Stimulated activated CD8-positive, alpha-beta memory T cell treated with anti-CD3 and anti-CD28 coated beads, Interleukin-12 subunit alpha, Interleukin-12 subunit beta, amount 100 ng/mL, for 1 hour (primary cell): ENCODE data around the gene SRGAP1.

Experiments
- DNase-seq: peaks from one replicate; pipeline ENCODE4 v3.0.0-alpha.2; 2020; ENCODE audit warnings: low read depth

Gene SRGAP1

DNA sequence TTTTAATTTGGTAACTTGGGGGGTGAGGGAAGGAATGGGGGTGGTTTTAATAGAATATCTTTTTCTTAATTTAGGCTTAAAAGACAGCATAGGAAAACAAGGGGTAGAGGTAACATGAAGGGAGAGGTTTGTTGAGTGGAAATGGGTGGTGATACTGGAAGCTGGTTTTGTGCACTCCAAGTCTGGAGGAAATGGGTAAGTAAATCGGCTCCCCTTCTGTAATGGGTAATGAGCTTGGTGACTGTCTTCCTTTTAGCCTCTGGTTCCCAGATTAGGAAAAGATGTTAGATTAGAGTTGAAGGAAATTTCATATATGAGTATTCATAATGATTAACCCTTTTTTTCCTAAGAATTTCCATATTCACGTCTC is 122.1 kb downstream of the SRGAP1 start:
- no peak for DNase-seq

GRCh38 chr12:63967358-63968145 is 123.1 kb downstream of the SRGAP1 start:
- DNase-seq: no peak

- no peak for DNase-seq
These were observed 124.2 kb downstream of the SRGAP1 start for GRCh38 chr12:63968673-63969072.

GRCh38 chr12:63976902-63977395 is 132.4 kb downstream of the SRGAP1 start:
- DNase-seq: no peak

DNA sequence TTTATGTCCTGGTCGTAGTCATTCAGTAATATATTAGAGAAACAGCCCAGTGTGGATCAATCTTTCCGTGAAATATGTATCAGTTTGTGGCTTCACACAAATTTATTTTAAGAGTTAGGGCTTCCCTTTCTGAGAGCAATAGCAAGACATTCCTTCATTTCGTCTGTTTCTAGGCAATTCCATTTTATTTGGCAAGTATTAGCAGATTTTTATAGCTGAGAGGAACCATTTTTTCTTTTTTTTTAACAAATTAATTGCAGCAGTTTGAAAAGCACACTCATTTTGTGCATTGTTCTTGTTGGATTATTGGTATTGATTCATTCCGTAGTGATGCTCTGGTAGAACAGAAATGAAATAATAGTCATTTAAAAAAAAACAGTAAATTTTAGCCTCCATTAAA is 132.9 kb downstream of the SRGAP1 start:
- DNase-seq: no peak

DNA sequence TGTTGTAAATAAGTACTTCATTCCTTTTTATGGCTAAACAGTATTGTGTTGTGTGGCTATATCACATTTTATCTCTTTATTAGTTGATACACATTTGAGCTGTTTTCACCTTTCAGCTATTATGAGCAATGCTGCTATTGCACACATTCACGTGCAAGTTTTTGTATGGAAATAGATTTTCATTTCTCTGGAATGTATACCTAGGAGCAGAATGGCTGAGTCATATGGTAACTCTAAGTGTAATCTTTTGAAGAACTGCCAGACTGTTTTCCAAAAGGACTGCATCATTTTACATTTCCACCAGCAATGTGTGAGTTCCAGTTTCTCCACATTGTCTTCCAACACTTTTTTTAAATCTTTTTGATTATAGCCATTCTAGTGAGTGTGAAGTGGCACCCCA is 134.0 kb downstream of the SRGAP1 start:
- no peak for DNase-seq

- DNase-seq: no peak
These were observed 135.7 kb downstream of the SRGAP1 start for GRCh38 chr12:63980211-63980610.

DNA sequence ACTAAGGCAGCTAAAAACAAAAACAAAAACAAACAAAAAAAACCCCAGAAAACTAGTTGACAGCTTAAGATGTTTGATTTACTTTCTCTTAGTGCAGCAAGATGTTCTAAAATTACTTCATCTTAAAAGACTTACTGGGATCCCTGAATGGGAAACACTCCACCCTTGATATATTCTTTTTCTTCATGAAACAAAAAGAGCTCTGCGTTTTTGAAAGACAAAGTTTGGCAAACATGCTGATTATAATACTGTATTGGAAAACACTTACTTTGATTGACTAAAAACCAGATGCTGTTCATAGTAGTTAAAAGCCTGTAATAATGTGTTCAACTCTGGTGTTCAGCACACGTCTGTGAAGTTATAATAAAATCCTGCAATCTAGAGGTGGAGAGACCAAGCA is 136.8 kb downstream of the SRGAP1 start:
- DNase-seq: no peak

- no peak for DNase-seq
These were observed 138.2 kb downstream of the SRGAP1 start for GRCh38 chr12:63982604-63983295.

DNA sequence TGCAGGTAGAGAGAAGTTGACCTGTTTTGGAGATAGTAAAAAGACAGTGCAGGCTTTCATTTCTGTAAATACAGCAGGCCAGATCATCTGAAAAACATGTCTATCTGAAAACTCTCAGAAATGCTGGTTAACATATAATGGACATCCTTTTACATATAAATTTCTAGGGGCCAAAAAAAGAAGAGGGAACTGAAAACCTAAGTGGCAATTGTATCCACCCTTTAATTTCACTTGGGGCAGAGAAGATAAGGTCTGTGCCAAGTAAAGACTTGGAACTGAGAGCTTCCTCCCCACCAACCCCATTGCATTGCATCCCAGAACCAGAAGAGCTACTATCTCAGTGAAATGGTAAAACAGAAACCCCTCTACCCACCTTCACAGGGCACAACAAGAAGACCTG is 141.0 kb downstream of the SRGAP1 start:
- DNase-seq: no peak

- no peak for DNase-seq
These were observed 141.4 kb downstream of the SRGAP1 start for GRCh38 chr12:63985945-63986344.

- DNase-seq: no peak
These were observed 144.9 kb downstream of the SRGAP1 start for GRCh38 chr12:63989301-63989845.

- no peak for DNase-seq
These were observed 146.5 kb downstream of the SRGAP1 start for GRCh38 chr12:63990828-63991547.

- DNase-seq: no peak
These were observed 150.2 kb downstream of the SRGAP1 start for GRCh38 chr12:63994704-63995103.

DNA sequence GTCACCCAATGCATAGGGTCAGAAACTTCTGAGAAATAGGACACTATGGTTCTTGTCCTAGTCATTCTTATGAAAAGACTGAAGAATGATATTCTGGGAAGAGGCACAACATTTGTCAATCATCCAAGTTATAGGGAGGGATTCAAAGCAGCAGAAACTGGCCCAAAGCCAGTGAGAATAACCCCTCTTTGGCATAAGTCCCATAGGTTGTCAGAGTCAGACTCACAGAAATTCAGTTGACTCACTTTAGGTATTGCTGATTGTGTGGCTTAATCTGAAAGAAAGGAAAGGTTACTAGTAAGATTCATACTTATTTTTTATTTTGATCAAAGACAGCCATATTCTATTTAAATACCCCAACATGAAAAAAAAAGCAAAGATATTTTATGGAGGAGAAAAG is 151.0 kb downstream of the SRGAP1 start:
- no peak for DNase-seq

- no peak for DNase-seq
These were observed 152.1 kb downstream of the SRGAP1 start for GRCh38 chr12:63996556-63996955.

DNA sequence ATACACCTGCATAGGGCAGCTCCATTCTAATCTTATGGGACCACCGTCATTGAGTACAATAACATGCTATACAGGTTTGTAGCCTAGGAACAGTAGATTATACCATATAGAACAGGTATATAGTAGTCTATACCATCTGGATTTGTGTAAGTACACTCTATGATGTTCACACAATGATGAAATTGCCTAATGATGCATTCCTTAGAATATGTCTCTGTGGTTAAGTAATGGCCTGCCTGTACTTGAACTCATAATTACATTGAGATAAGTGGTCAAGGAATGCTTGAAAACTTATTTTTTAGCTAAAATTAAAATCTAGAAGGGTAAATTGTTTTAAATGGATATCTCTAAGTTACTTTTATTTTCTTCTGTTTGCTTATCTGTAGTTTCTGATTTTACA is 152.7 kb downstream of the SRGAP1 start:
- DNase-seq: no peak

- no peak for DNase-seq
These were observed 154.1 kb downstream of the SRGAP1 start for GRCh38 chr12:63998584-63998983.

DNA sequence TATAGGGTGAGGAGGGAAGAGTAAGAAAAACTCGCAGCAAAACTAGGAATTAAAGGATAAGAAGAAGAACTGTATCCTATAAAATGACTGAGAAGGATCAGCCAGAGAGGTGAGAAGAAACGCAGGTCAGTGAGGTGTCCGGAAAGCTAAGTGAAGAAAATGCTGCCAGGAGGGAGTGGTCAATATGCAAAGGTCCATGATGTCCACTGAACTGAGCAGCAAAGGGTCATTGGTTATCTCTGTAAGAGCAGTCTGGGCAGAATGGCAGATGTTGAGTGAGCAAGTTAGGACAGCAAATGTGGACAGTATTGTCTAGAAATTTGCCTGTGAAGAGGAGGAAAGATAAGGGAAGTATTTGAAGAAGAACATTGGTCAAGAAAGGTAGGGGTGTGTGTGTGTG is 155.4 kb downstream of the SRGAP1 start:
- no peak for DNase-seq

- DNase-seq: no peak
These were observed 156.9 kb downstream of the SRGAP1 start for GRCh38 chr12:64001439-64001838.

- no peak for DNase-seq
These were observed 160.1 kb downstream of the SRGAP1 start for GRCh38 chr12:64004641-64005040.

- no peak for DNase-seq
These were observed 161.8 kb downstream of the SRGAP1 start for GRCh38 chr12:64006211-64006825.
